ENCODE results near the gene ZNF74.

The ZNF74 gene

DNA sequence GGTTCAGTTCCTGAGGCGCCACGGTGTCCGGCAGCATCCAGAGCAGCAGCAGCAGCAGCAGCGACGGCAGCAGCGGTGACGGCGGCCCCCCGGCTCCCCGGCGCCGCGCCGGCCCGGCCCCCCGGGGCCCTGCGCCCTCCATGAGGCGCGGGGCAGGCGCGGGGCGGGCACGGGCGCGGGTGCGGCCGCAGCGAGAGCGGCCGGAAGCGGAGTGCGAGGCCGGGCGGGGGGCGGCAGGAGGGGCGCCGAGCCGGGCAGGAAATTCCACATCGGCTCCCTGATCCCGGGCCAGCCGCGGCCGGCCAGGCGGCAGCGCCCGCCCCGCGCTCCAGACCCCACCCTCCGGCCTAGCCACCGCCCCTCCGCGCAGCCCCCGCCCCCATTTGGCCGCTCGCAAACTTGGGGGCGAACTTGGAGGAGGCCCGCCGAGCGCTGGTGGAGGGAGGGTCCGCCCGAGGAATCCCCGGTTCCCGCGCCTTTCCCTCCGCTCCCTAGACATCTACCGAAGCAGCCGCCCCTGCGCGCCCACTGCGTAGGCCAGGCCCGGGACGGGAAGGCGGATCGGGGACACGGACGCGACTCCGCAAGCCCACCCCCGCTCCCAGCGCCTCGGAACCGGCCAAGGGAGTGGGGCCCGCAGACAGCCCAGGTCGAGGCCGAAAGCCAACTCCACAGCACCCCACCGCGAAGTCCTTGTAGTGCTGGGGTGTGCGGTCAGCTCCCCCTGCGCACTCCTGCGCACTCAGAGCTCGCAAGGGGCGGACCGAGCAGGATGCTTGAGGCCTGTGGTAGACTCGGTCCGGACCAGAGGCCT, 43.9 kb downstream of the ZNF74 start, which contains the start of gene SCARF2:
TSS of gene SCARF2 (minus strand) at position 213 of the 814 bp plus-strand sequence. CDS start at position 142, 71 bp downstream.
- no peaks in the 10 kb centered on the region for H3K9me3 Mint-ChIP-seq
- H3K4me3 Mint-ChIP-seq = peak within 1 kb of the TSS; percentile 87
- peaks cover 32% of the 10 kb centered on the region for H3K27me3 Mint-ChIP-seq
- H3K27ac Mint-ChIP-seq = no peak within 1 kb of the TSS
- H3K4me1 Mint-ChIP-seq = peaks cover 10% of the 10 kb centered on the region
- peaks cover 7% of the 10 kb centered on the region for H3K36me3 Mint-ChIP-seq

DNA sequence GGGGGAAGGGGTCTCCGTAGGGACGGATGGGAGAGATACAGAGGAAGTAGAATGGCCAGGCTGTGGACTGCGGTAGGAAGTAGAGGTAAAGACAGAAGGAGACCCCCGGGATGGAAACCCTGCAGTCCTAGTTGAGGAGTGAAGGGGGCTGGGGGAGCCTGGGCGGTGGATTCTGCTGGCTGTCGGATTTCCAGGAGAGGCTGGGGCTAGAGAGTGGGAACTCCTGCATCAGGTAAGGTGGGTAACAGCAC, 44.4 kb downstream of the ZNF74 start:
- H3K9me3 Mint-ChIP-seq = no peaks in the 10 kb centered on the region
- no peak overlapping the region for H3K27ac Mint-ChIP-seq
- peaks cover 7% of the 10 kb centered on the region for H3K36me3 Mint-ChIP-seq
- peaks cover 30% of the 10 kb centered on the region for H3K27me3 Mint-ChIP-seq
- H3K4me1 Mint-ChIP-seq = peaks cover 10% of the 10 kb centered on the region
- no peak overlapping the region for H3K4me3 Mint-ChIP-seq

DNA sequence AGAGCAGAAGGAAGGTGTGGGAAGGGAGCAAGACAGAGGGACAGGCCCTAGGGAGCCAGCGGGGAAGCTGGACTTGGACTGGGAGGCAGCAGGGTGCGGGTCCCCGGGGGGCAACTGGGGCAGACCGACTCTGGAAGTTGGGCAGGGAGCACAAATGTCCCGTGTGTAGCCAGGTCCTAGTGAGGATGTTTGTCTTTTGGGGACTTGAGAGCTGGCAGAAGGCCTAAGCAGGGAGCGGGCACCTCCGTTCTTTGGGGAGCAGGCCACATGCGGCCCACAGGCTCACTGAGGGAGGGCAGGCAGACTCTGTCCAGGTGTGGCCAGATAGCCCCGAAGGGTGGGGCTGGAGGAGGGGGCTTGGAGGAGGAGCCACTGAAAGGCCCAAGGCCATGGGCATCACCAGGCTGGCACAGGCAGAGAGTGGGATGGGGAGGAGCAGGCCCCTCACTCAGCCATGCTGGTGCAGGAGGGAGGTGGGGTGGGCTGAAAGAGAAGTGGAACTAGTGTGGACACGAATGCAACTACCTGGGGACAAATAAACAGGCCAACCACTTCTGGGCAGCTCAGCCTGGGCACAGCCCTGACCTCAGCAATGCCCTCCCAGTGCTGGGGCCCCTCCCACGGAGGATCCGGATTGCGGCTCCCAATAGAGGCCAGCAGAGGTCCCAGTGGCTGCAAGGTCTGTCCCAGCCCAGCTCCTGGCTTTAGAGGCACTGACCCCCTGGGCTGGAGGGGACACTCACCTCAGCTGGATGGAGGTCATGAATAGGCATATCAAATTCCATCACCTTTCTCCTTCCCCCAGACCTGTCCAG, 44.9 kb downstream of the ZNF74 start:
- Mint-ChIP-seq H3K4me1 (peaks cover 10% of the 10 kb centered on the region), H3K4me3 (peak overlapping the region; percentile 33), H3K36me3 (peaks cover 7% of the 10 kb centered on the region), H3K27me3 (peaks cover 29% of the 10 kb centered on the region), H3K27ac (no peak overlapping the region), H3K9me3 (no peaks in the 10 kb centered on the region)

DNA sequence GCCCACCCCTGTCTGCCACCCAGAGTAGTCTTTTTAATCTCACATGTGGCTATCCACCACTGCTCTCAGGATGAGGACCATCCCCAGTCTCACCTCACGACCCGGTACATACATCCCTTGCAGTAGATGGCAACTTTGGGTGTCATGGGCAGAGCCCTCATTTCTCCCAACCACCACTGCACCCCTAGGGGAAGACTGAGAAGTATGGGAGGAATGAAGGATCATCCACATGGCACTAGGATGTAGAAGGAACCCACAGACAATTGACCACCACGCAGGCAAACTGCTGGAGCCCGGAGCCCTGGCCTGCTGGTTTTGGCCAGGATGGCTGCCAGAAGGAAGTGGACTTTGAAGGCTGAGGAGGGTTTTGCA, 45.6 kb downstream of the ZNF74 start:
- Mint-ChIP-seq H3K9me3 (no peaks in the 10 kb centered on the region), H3K36me3 (peaks cover 8% of the 10 kb centered on the region), H3K4me1 (peaks cover 10% of the 10 kb centered on the region), H3K27ac (no peak overlapping the region), H3K27me3 (peaks cover 26% of the 10 kb centered on the region), H3K4me3 (peak overlapping the region; percentile 33)

DNA sequence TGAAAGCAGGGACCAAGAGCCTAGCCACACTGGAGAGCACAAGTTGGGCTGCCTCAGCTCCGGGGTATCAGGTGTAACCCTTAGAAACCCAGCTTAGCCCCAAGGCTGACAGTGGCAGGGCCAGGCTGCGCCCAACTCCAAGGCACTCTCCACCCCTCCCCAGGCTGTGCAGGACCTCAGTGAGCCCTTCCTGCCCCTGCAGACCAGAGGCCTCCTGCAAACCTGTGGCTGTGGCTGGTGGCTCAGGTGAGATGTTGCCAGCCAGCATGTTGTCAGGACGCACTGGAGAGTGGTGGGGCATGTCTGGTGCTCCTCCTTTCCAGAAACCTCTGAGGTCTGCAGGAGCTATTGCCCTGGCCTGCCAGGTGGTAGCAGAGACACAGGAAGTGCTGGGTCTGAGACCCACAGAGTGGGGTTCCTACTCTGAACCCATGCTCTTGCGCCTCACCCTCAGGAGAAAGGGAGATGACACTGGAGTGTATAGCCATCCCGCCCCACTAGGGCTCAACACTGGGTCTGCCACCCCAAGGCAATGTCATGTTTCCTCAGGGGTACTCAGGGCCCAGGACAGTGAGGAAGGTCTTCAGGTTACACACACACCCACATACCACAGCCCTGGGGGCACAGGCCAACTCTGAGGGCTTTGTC, 46.1 kb downstream of the ZNF74 start:
- H3K27ac Mint-ChIP-seq = no peak overlapping the region
- peaks cover 8% of the 10 kb centered on the region for H3K36me3 Mint-ChIP-seq
- peaks cover 21% of the 10 kb centered on the region for H3K27me3 Mint-ChIP-seq
- H3K4me3 Mint-ChIP-seq = no peak overlapping the region
- H3K9me3 Mint-ChIP-seq = no peaks in the 10 kb centered on the region
- H3K4me1 Mint-ChIP-seq = peaks cover 10% of the 10 kb centered on the region

DNA sequence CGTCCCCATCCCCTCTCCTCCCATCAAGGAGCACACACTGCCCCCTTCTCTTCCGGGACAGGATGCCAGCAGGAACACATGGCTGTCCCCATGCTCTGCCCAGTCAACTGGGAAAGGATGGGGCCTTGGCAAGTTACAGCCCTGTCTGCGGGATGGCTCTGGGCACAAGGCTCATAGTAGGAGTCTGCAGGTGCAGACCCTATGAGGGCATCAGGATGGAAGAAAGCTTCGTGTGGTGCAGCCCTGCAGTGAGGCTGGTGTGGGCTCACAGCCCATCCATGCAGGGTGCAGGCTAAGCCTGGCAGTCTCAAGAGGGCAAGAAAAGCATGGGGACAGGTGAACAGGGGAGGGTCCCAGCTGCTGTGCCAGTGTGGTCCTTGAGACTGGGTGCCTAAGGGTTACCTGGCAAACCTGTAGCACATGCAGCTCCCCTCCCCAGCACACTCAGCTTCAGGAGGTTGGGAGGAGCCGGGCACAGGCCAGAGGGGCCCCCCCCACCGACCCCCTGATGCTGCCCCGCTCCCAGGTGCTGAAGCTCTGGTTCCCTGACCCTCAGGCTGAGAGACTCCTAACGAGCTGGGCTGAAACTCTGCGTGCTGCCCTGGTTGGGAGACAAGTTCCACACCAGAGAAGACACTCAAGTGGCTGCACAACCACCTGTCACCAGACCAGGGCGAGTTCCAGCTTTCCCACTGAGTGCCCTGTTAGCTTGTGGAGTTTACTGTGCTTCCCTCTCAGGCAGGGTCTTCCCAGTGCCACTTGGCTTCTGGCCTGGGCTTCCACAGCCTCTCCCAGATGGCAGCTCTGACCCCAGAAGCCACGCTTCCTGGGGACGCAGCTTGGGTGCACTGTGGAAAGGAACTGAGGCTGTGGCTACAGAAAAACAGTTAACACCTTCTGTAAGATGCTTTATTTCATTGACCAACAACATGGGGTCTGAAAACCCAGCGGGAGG, 47.0 kb downstream of the ZNF74 start:
- Mint-ChIP-seq H3K27ac (no peak overlapping the region), H3K4me1 (peaks cover 6% of the 10 kb centered on the region), H3K36me3 (peaks cover 8% of the 10 kb centered on the region), H3K27me3 (peaks cover 12% of the 10 kb centered on the region), H3K4me3 (no peak overlapping the region), H3K9me3 (no peaks in the 10 kb centered on the region)

DNA sequence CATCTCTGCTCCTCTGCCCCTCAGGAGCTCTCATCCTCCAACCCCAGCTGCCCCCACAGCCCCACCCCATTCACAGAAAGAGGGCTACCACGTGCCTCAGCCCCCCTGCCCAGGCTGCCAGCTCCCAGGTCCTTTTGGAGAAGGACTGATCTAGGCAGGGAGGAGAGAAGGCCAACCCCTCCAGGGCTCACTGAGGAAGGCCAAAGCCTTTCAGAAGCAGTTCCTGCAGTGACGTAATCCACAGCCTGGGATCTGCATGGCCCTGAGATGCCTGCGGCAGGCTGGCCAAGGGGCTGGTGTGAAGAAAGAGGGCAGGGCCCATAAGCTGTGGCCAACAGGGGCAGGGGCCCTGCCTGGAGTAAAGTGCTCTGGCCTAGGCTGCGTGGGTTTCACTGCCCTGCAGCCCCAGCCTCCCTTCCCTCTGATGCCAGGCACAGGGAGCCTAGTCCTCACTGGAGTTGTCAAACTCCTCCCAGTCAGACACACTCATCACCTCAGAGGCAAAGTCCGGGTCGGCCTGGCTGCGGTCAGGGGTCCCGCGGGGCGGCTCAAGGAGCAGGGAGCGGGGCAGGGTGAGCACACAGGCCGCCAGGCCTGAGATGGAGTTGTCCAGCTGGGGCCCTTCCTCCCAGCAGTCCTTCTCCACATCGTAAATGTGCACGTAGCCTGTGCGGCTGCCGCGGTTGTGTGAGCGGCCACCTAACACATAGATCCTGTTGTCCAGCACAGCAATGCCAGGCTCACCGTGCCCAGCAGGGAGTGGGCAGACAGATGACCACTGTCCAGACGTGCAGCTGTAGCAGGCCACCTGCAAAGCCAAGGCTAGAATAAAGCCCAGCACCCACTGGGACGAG, 47.9 kb downstream of the ZNF74 start:
- no peak overlapping the region for H3K4me3 Mint-ChIP-seq
- H3K9me3 Mint-ChIP-seq = no peaks in the 10 kb centered on the region
- H3K27me3 Mint-ChIP-seq = peaks cover 11% of the 10 kb centered on the region
- H3K36me3 Mint-ChIP-seq = peaks cover 8% of the 10 kb centered on the region
- peaks cover 5% of the 10 kb centered on the region for H3K4me1 Mint-ChIP-seq
- no peak overlapping the region for H3K27ac Mint-ChIP-seq

DNA sequence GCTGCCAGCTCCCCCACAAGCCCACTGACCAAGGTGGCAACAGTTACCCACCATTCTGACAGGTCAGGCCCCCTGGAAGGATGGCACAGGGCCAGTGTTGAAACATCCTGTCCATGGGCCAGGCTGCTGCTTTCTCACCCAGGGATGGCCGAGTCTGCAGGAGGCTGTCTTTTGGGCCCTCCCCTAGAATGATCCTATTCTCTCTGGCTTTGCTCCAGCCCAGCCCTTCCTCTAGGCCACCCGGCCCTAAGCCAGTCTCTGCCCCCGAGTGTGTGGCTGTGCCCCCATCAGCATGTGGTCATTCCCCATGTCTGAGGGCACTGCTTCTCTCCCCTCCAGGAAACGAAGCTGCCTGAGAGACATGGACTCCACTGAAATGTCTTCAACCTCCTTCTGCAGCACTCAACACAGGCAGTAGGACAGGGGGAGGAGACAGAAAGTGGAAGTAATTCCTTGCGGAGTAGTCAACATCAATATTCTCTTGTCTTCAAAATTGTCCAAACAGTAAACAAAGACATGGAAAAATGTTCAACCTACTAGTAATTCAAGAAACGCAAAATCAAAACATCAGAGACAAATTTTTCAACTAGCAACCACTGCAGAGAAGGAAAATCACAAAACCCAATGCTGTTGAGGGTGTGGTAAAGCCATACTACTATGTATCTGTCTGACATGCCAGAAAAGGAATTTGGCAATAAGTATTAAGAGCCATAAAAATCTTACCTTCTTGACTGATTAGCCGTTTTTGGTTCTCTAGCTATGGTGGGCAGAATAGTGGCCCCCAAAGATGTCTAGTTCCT, 48.7 kb downstream of the ZNF74 start:
- Mint-ChIP-seq H3K9me3 (no peaks in the 10 kb centered on the region), H3K27me3 (peaks cover 7% of the 10 kb centered on the region), H3K4me3 (no peak overlapping the region), H3K27ac (no peak overlapping the region), H3K4me1 (no peaks in the 10 kb centered on the region), H3K36me3 (peaks cover 6% of the 10 kb centered on the region)

DNA sequence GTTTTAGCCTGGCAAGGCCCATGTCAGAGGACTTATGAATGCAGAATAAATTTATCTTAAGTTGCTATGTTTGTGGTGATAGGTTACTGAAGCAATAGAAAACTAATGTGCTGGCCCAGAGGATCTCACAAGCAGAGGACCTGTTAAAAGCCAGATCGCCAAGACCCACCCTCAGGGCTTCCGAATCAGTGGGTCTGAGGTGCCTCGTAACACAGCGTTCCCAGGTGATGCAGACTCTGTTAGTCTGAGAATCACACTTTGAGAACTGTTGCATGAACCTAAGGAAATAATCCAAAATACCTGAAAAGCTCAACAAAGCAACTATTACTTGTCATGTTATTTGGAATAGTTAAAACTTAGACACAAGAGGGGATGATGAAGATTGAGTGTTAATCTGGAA, 50.4 kb downstream of the ZNF74 start:
- Mint-ChIP-seq H3K4me3 (no peak overlapping the region), H3K4me1 (no peaks in the 10 kb centered on the region), H3K9me3 (no peaks in the 10 kb centered on the region), H3K36me3 (peaks cover 6% of the 10 kb centered on the region), H3K27me3 (peaks cover 2% of the 10 kb centered on the region), H3K27ac (no peak overlapping the region)

DNA sequence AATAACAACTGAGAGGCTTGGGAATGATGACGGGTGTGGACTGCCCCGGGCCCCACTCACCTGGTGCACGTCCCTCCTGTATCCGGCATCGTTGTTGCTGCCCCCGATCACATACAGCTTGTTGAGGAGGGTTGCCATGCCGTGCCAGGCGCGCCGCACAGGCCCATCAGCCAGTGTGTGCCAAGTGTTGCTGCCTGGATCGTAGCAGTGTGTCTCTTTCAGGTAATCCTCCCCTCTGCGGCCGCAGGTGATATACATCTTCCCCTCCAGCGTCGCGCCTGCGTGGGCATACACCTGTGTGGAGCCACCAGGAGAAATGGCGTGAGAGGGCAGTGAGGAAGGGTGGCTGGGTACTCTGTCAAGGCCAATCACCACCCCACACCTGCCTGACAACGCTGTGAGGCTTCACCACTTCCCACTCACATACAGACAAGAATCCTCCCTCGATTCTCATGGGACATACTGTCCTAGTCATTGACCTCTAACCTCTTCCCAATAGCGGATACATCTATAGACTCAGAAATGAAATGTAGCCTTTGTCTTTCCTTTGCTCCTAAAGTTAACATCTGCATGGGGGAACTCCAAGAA, 52.5 kb downstream of the ZNF74 start:
- Mint-ChIP-seq H3K4me1 (no peaks in the 10 kb centered on the region), H3K4me3 (no peak overlapping the region), H3K27me3 (no peaks in the 10 kb centered on the region), H3K27ac (no peak overlapping the region), H3K36me3 (peaks cover 6% of the 10 kb centered on the region), H3K9me3 (no peaks in the 10 kb centered on the region)

DNA sequence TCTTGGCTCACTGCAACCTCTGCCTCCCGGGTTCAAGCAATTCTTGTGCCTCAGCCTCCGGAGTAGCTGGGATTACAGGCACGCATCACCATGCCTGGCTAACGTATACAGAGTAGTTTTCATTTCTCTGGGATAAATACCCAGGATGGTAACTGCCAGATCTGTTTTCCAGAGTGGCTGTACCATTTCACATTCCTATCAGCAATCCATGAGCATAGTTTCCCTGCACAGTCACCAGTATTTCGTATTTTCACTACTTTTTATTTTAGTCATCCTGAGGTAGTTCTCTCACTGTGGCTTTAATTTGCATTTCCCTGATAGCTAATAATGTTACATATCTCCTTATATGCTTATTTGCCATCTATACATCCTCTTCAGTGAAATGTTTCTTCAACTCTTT, 54.7 kb downstream of the ZNF74 start:
- Mint-ChIP-seq H3K27me3 (no peaks in the 10 kb centered on the region), H3K4me1 (no peaks in the 10 kb centered on the region), H3K36me3 (peaks cover 2% of the 10 kb centered on the region), H3K9me3 (no peaks in the 10 kb centered on the region), H3K27ac (no peak overlapping the region), H3K4me3 (no peak overlapping the region)

DNA sequence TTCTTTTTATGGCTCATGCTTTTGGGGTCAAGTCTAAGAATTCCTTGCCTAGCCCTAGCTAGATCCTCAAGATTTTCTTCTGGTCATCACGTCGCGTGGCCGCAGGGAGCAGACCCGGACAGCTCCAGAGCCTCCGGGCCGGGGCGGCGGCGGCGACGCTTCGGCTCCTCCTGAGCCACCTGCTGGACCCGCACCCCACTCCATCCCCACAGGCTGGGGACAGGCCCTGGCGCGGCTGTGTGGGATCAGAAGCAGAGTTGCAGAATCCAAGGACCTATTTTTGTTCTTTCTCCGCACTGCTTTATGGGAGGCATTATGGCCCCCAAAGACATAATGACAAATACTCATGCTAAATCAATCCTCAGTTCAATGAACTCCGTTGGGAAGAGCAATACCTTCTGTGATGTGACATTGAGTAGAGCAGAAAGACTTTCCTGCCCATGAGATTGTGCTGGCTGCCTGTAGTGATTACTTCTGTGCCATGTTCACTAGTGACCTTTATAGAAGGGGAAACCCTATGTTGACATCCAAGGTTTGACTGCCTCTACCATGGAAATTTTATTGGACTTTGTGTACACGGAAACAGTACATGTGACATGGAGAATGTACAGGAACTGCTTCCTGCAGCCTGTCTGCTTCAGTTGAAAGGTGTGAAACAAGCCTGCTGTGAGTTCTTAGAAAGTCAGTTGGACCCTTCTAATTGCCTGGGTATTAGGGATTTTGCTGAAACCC, 56.0 kb downstream of the ZNF74 start:
- no peaks in the 10 kb centered on the region for H3K9me3 Mint-ChIP-seq
- peaks cover 3% of the 10 kb centered on the region for H3K4me1 Mint-ChIP-seq
- H3K27me3 Mint-ChIP-seq = no peaks in the 10 kb centered on the region
- H3K4me3 Mint-ChIP-seq = no peak overlapping the region
- H3K36me3 Mint-ChIP-seq = peaks cover 2% of the 10 kb centered on the region
- H3K27ac Mint-ChIP-seq = no peak overlapping the region

DNA sequence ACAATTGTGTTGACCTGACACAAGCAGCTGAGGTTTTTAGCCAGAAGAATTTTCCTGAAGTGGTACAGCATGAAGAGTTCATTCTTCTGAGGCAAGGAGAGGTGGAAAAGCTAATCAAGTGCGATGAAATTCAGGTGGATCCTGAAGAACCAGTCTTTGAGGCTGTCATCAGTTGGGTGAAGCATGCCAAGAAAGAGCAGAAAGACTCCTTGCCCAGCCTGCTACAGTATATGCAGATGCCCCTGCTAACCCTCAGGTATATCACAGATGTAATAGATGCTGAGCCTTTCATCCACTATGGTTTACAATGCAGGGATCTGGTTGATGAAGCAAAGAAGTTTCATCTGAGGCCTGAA, 56.6 kb downstream of the ZNF74 start:
- no peak overlapping the region for H3K27ac Mint-ChIP-seq
- no peaks in the 10 kb centered on the region for H3K27me3 Mint-ChIP-seq
- H3K4me1 Mint-ChIP-seq = peaks cover 3% of the 10 kb centered on the region
- H3K36me3 Mint-ChIP-seq = peaks cover 2% of the 10 kb centered on the region
- no peak overlapping the region for H3K4me3 Mint-ChIP-seq
- no peaks in the 10 kb centered on the region for H3K9me3 Mint-ChIP-seq
